ENCODE measurements around the gene USP17L18. TPM values are rescaled to one million over a fixed set of nuclear protein-coding genes. Genes with fewer than 3 reads are reported as not detected.
"Not testable (repeated sequence)": the region's sequence is repeated elsewhere in the genome, so short reads cannot be mapped to it uniquely, and the experiment has no call there.

Gene USP17L18
- not detected for total RNA-seq
- polyA plus RNA-seq: not detected
- long read RNA-seq, donor 1: 0 reads
- long read RNA-seq, donor 2: 0 reads

- H3K9me3 ChIP-seq (ENCODE audit: control insufficient read depth, low read length); ATAC-seq (ENCODE audit: low FRiP score); intact Hi-C loops (cut with DNase I); H3K36me3 ChIP-seq (ENCODE audit: control insufficient read depth in 1 of 2, insufficient read depth in 2 of 2, low read length in 1 of 2); H3K27ac ChIP-seq (ENCODE audit: low read depth in 1 of 2, low read length in 2 of 2); H3K4me1 ChIP-seq (ENCODE audit: control insufficient read depth in 1 of 2, insufficient read depth in 2 of 2, low read length in 2 of 2); H3K4me3 ChIP-seq (ENCODE audit: low read length in 2 of 2); H3K27me3 ChIP-seq (ENCODE audit: control insufficient read depth in 1 of 2, insufficient read depth in 2 of 2, low read length in 1 of 2): not testable (repeated sequence)
- peak; percentile 33 to 34 for DNase-seq
- WGBS, 2 donors: 89 to 92% methylated on average over 14 to 21 of the region's 26 CpGs
Measured at GRCh38 chr4:9247953-9248680, at the start of gene USP17L18. USP17L18 (plus strand) TSS chr4:9248630; CDS start chr4:9248630, 0 bp downstream.

- H3K27ac ChIP-seq (ENCODE audit: low read depth in 1 of 2, low read length in 2 of 2); H3K9me3 ChIP-seq (ENCODE audit: control insufficient read depth, low read length); H3K4me3 ChIP-seq (ENCODE audit: low read length in 2 of 2); H3K36me3 ChIP-seq (ENCODE audit: control insufficient read depth in 1 of 2, insufficient read depth in 2 of 2, low read length in 1 of 2); H3K27me3 ChIP-seq (ENCODE audit: control insufficient read depth in 1 of 2, insufficient read depth in 2 of 2, low read length in 1 of 2); H3K4me1 ChIP-seq (ENCODE audit: control insufficient read depth in 1 of 2, insufficient read depth in 2 of 2, low read length in 2 of 2); DNase-seq; intact Hi-C loops (cut with DNase I); ATAC-seq (ENCODE audit: low FRiP score): not testable (repeated sequence)
- WGBS, 2 donors: 94% methylated on average over 12 of the region's 13 CpGs; no CpG with 5 or more reads in 1 of the 2 donors
Measured at GRCh38 chr4:9210357-9210756, 38.1 kb upstream of the USP17L18 start, which contains the start of gene USP17L10. USP17L10 (plus strand) TSS chr4:9210657; CDS start chr4:9210657, 0 bp downstream.

- H3K4me1 ChIP-seq (ENCODE audit: control insufficient read depth in 1 of 2, insufficient read depth in 2 of 2, low read length in 2 of 2); H3K4me3 ChIP-seq (ENCODE audit: low read length in 2 of 2); intact Hi-C loops (cut with DNase I); H3K27ac ChIP-seq (ENCODE audit: low read depth in 1 of 2, low read length in 2 of 2); H3K9me3 ChIP-seq (ENCODE audit: control insufficient read depth, low read length); H3K27me3 ChIP-seq (ENCODE audit: control insufficient read depth in 1 of 2, insufficient read depth in 2 of 2, low read length in 1 of 2); ATAC-seq (ENCODE audit: low FRiP score); H3K36me3 ChIP-seq (ENCODE audit: control insufficient read depth in 1 of 2, insufficient read depth in 2 of 2, low read length in 1 of 2): not testable (repeated sequence)
- 70 to 83% methylated on average over 8 to 11 of the region's 14 CpGs for WGBS, 2 donors
- peak; percentile 17 to 52 for DNase-seq
Measured at GRCh38 chr4:9214701-9215100, 33.7 kb upstream of the USP17L18 start.

GRCh38 chr4:9215105-9215504, 33.3 kb upstream of the USP17L18 start, which contains the start of gene USP17L11:
USP17L11 (plus strand) TSS chr4:9215405; CDS start chr4:9215405, 0 bp downstream.
- H3K4me1 ChIP-seq (ENCODE audit: control insufficient read depth in 1 of 2, insufficient read depth in 2 of 2, low read length in 2 of 2); intact Hi-C loops (cut with DNase I); DNase-seq; ATAC-seq (ENCODE audit: low FRiP score); H3K9me3 ChIP-seq (ENCODE audit: control insufficient read depth, low read length); H3K27me3 ChIP-seq (ENCODE audit: control insufficient read depth in 1 of 2, insufficient read depth in 2 of 2, low read length in 1 of 2); H3K4me3 ChIP-seq (ENCODE audit: low read length in 2 of 2); H3K27ac ChIP-seq (ENCODE audit: low read depth in 1 of 2, low read length in 2 of 2); H3K36me3 ChIP-seq (ENCODE audit: control insufficient read depth in 1 of 2, insufficient read depth in 2 of 2, low read length in 1 of 2): not testable (repeated sequence)
- WGBS, 2 donors: 92% methylated on average over 10 of the region's 14 CpGs; no CpG with 5 or more reads in 1 of the 2 donors

- H3K27ac ChIP-seq (ENCODE audit: low read depth in 1 of 2, low read length in 2 of 2); intact Hi-C loops (cut with DNase I); H3K4me3 ChIP-seq (ENCODE audit: low read length in 2 of 2); H3K9me3 ChIP-seq (ENCODE audit: control insufficient read depth, low read length); H3K27me3 ChIP-seq (ENCODE audit: control insufficient read depth in 1 of 2, insufficient read depth in 2 of 2, low read length in 1 of 2); H3K4me1 ChIP-seq (ENCODE audit: control insufficient read depth in 1 of 2, insufficient read depth in 2 of 2, low read length in 2 of 2); ATAC-seq (ENCODE audit: low FRiP score); H3K36me3 ChIP-seq (ENCODE audit: control insufficient read depth in 1 of 2, insufficient read depth in 2 of 2, low read length in 1 of 2); DNase-seq: not testable (repeated sequence)
- no CpG with 5 or more reads among the region's 13 CpGs for WGBS, 2 donors
Measured at GRCh38 chr4:9219852-9220251, 28.6 kb upstream of the USP17L18 start, which contains the start of gene USP17L12. USP17L12 (plus strand) TSS chr4:9220152; CDS start chr4:9220152, 0 bp downstream.

- intact Hi-C loops (cut with DNase I); H3K27ac ChIP-seq (ENCODE audit: low read depth in 1 of 2, low read length in 2 of 2); DNase-seq; ATAC-seq (ENCODE audit: low FRiP score); H3K4me3 ChIP-seq (ENCODE audit: low read length in 2 of 2); H3K4me1 ChIP-seq (ENCODE audit: control insufficient read depth in 1 of 2, insufficient read depth in 2 of 2, low read length in 2 of 2); H3K36me3 ChIP-seq (ENCODE audit: control insufficient read depth in 1 of 2, insufficient read depth in 2 of 2, low read length in 1 of 2); H3K27me3 ChIP-seq (ENCODE audit: control insufficient read depth in 1 of 2, insufficient read depth in 2 of 2, low read length in 1 of 2); H3K9me3 ChIP-seq (ENCODE audit: control insufficient read depth, low read length): not testable (repeated sequence)
- WGBS, 2 donors: no CpG with 5 or more reads among the region's 14 CpGs
Measured at GRCh38 chr4:9224596-9224995, 23.8 kb upstream of the USP17L18 start, which contains the start of gene USP17L13. USP17L13 (plus strand) TSS chr4:9224896; CDS start chr4:9224896, 0 bp downstream.

- H3K27ac ChIP-seq (ENCODE audit: low read depth in 1 of 2, low read length in 2 of 2); H3K4me1 ChIP-seq (ENCODE audit: control insufficient read depth in 1 of 2, insufficient read depth in 2 of 2, low read length in 2 of 2); H3K27me3 ChIP-seq (ENCODE audit: control insufficient read depth in 1 of 2, insufficient read depth in 2 of 2, low read length in 1 of 2); H3K4me3 ChIP-seq (ENCODE audit: low read length in 2 of 2); H3K36me3 ChIP-seq (ENCODE audit: control insufficient read depth in 1 of 2, insufficient read depth in 2 of 2, low read length in 1 of 2); H3K9me3 ChIP-seq (ENCODE audit: control insufficient read depth, low read length); ATAC-seq (ENCODE audit: low FRiP score); intact Hi-C loops (cut with DNase I): not testable (repeated sequence)
- peak in 1 of 2 donors; percentile 45 for DNase-seq
- WGBS, 2 donors: 87 to 90% methylated on average over 4 to 6 of the region's 8 CpGs
Measured at GRCh38 chr4:9230249-9230648, 18.2 kb upstream of the USP17L18 start.

- H3K4me3 ChIP-seq (ENCODE audit: low read length in 2 of 2); H3K4me1 ChIP-seq (ENCODE audit: control insufficient read depth in 1 of 2, insufficient read depth in 2 of 2, low read length in 2 of 2); H3K9me3 ChIP-seq (ENCODE audit: control insufficient read depth, low read length); DNase-seq; H3K36me3 ChIP-seq (ENCODE audit: control insufficient read depth in 1 of 2, insufficient read depth in 2 of 2, low read length in 1 of 2); H3K27me3 ChIP-seq (ENCODE audit: control insufficient read depth in 1 of 2, insufficient read depth in 2 of 2, low read length in 1 of 2); H3K27ac ChIP-seq (ENCODE audit: low read depth in 1 of 2, low read length in 2 of 2); ATAC-seq (ENCODE audit: low FRiP score); intact Hi-C loops (cut with DNase I): not testable (repeated sequence)
- no CpG with 5 or more reads among the region's 15 CpGs for WGBS, 2 donors
Measured at GRCh38 chr4:9234085-9234484, 14.3 kb upstream of the USP17L18 start, which contains the start of gene USP17L15. USP17L15 (plus strand) TSS chr4:9234385; CDS start chr4:9234385, 0 bp downstream.

GRCh38 chr4:9238461-9238860, 10.0 kb upstream of the USP17L18 start:
- H3K4me1 ChIP-seq (ENCODE audit: control insufficient read depth in 1 of 2, insufficient read depth in 2 of 2, low read length in 2 of 2); H3K36me3 ChIP-seq (ENCODE audit: control insufficient read depth in 1 of 2, insufficient read depth in 2 of 2, low read length in 1 of 2); H3K27me3 ChIP-seq (ENCODE audit: control insufficient read depth in 1 of 2, insufficient read depth in 2 of 2, low read length in 1 of 2); H3K9me3 ChIP-seq (ENCODE audit: control insufficient read depth, low read length); H3K4me3 ChIP-seq (ENCODE audit: low read length in 2 of 2); ATAC-seq (ENCODE audit: low FRiP score); intact Hi-C loops (cut with DNase I); H3K27ac ChIP-seq (ENCODE audit: low read depth in 1 of 2, low read length in 2 of 2): not testable (repeated sequence)
- 75 to 86% methylated on average over 9 to 11 of the region's 12 CpGs for WGBS, 2 donors
- DNase-seq: peak in 1 of 2 donors; percentile 57

All from aorta (tissue), 5 donors.